Activated naive CD4-positive, alpha-beta T cell treated with Interleukin-2 at 50 U/mL for 16 hours (primary cell): ENCODE data around the gene METAP1D.

Experiments
- DNase-seq: peaks from one replicate; pipeline ENCODE4 v3.0.0-alpha.2; 2020

METAP1D gene

DNA sequence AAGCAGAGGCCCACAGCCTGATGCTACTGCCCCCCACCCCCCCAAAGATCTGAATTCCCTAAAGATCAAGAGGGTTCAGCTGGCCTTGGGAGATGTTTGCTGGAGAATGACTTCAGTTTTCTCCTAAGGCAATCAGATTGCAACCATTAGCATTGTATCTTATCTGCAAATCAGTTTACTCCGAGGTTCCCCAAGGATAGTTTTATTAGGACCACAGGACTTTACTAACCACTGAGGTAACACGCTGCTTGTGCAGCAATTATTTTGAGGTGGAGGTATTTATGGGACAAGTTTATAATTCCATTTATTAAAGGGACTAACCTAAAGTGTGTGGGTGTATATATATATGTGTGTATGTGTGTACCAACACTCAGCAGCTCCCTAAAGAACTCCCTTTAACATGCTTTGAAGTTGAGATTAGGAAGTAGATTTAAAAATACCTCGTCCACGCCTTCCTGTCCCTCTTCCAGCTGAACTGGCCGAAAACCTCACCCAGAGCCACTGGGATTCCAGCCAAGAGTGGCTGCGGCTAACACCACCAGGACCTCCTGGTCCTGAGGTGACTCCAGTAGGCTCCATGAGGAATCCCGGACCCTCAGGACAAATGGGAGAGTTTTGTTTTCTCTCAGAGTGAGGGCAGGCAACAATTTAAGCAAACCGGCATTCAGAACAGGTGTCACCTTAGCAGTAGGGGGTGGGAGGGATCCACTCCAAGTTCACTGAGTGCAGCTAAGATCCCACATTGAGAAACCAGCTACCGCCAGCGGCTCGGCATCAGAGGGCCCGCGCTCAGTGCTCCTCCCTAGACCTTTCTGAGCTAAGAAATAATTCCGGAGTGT is 82.6 kb downstream of the METAP1D start:
- DNase-seq = no peak

DNA sequence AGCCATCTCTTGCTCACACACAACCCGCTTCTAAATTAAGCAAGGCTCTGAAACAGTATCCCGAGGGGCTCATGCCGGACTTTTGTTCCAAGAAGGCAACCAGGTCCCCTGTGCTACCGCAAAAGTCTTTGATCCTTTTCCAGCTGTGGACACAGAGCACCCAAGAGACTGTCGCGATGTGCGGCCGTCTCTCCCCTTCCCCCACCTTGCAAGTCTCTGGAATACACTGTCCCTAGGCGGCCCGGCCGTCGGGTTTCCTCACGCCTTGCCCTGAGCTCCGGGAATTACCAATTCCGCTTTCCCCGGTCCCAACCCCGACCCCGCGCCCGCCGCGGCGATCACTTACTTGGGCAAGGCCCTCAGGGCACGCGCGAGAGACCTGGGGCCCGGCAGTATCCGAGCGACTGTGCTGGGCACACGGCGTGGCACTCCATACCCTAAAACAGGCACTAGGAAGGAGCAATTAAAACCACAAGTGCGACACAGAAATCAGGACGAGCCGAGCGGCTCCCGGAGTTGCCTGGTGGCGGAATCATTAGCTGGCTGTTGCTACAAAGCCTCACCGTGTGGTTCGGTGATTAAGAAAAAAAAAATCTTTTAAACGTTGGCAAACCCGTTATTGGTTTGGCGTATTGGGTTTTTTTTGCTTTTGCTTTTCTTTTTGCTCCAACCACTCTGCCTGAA is 83.3 kb downstream of the METAP1D start:
- no peak for DNase-seq

DNA sequence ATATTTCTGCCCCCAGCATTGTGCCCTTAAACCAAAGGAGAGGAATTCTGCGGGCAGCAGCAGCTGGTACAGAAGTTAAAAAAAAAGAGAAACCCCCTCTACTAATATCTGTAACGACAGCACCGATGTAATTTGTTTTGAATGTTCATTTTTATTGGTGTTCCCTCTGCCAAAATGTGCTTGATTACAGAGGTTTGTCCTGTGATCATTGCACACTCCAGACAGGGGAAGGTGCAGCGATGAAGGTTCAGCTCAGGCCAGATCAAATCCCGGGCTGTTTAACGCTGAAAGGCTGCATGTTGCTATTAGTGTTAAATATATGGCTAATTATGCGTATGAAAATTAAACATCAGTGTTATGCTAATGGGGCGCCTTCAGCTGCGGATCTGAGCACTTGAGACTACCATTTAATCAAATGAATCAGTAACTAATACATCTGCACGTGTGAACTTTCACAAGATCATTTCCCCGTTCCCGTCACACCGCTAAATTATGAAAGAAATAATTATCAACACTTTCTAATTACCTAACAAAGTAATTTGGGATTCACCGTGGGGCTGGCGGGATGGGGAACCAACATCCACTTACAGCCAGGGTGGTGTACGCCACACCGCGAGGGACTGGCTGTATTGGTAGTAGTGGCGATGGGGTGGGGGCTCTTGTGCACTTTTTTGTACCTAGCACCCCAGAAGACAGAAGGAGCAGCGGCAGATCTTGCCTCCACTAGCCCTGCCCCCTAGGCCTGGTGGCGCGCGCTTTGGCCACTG is 84.1 kb downstream of the METAP1D start:
- no peak for DNase-seq

DNA sequence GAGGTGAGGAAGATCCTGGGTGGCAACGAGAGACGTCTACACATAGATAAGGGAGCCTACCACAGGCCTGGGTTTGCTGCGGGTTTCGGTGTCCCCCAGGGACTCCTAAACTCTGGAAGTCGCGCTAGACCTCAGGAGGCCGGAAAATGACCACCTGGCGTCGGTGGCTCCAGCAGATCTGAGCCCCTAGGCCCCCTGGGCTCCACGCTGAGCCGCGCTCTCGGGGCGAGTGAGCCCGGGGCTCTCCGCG is 84.6 kb downstream of the METAP1D start:
- no peak for DNase-seq

DNA sequence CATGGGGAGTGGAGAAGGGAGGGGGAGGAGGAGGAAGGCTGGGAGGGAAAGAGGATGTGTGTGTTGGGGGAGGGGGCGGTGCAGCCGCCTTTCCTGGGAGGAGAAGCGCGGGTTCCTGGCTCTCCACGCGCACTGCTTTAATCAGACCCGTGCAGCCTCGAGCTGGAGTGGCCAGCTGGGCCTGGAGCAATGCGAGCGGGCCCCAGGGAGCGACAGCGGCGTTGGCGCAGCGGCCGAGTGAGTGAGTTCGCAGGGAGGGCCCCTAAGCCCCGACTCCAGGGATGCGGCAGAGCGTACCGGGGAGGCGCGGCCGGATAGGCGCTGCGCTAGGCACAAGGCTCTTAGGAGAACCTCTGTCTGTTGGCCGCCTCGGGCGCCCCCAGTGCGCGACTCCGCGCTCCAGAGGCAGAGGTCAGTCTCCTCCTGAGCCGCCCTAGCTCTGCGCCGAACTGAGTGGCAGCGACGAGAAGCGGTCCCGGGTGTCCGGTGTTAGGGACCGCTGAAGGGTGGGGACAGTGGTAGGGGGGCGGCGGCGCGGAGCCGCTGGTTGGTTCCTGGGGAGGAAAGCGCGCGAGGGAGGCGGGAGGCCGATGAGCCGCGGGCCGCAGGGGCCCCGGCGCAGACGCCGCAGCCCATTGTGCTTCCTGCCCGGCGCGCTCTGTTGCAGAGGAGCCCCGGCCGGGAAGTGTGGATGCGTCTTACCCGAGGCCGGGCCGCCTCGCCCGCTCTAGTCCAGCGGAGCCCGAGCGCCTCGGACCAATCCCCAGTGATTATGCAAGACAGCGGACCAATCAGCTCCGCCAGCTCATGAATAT is 85.1 kb downstream of the METAP1D start:
- DNase-seq = peak; percentile 54

DNA sequence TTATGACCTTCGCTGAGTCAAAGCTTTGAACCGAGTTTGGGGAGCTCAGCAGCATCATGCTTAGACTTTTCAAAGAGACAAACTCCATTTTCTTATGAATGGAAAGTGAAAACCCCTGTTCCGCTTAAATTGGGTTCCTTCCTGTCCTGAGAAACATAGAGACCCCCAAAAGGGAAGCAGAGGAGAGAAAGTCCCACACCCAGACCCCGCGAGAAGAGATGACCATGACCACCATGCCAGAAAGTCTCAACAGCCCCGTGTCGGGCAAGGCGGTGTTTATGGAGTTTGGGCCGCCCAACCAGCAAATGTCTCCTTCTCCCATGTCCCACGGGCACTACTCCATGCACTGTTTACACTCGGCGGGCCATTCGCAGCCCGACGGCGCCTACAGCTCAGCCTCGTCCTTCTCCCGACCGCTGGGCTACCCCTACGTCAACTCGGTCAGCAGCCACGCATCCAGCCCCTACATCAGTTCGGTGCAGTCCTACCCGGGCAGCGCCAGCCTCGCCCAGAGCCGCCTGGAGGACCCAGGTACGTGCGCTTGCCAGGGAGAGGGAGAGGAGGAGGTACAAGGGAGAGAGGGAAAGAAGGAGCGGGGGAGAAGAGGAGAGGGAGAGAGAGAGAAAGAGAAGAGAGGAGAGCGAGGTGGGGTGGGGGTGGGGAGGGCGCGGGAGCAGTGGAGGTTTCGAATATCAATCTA is 85.9 kb downstream of the METAP1D start, which contains the start of gene DLX1:
Gene DLX1 (plus strand): TSS at position 48 of the 700 bp plus-strand sequence. CDS start 171 bp downstream, at position 219.
- DNase-seq = no peak

DNA sequence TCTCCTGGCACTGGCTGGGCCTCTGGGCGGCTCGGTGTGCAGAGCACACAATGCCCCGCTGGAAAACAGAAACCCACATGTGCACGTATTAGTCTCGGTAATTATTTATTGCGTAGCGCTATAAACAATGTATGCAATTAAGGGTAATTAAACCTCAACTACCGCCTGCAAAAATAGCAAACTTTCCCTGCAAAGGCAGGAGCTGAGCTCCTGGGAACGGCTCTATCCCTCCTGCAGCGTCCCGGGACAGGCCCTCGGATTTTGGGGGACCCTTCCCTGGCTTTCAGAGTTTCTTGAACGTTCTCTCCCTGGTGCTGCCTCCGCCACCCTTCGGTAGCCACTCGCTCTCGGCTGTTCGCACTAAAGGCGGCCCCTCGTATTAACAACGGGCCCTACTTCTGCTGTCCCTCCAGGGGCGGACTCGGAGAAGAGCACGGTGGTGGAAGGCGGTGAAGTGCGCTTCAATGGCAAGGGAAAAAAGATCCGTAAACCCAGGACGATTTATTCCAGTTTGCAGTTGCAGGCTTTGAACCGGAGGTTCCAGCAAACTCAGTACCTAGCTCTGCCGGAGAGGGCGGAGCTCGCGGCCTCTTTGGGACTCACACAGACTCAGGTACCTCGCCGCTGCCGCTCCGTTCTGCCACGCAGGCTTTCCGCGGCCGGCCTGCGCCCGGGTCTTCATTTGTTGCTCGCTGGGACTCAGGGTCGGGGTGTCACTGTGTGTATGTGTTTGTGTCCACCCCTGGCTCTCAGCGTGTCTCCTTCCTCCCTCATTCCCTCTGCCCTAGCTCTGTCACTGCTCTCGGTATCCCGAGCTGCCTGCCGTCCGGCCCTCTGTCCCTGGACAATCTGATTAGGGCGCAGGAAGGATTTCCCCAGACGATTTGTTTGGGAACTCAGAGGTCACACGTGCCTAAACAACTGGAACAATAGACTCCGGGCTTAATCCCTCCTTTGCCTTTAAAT is 86.8 kb downstream of the METAP1D start:
- DNase-seq = peak; percentile 57

DNA sequence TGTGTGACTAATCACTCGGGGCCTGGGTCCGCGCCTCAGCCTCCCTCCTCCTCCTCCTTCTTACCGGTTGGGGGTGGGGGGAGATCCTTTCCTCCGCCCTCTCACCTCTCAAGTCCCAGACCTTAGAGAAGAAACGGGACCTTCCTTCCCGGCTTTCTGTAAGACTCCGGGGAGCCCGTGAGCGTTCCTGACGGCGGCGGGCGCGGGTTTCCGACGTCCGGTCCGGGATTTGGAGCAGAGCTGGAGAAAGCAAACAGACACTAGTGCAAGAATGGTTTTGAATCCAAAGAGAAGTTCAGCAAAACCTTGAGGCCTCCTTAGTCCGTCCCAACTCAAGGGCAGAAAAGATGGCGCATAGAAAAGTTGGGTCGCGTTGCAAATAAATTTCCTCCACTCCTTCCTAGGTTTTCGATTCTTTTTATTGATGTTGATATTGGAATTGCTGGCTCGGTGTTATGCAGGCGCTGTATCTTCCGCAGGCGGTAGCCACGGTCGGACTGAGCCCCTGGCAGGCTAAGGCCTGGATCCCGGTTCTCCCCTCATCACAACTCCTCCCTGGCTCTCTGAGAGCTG is 87.5 kb downstream of the METAP1D start:
- DNase-seq = no peak

DNA sequence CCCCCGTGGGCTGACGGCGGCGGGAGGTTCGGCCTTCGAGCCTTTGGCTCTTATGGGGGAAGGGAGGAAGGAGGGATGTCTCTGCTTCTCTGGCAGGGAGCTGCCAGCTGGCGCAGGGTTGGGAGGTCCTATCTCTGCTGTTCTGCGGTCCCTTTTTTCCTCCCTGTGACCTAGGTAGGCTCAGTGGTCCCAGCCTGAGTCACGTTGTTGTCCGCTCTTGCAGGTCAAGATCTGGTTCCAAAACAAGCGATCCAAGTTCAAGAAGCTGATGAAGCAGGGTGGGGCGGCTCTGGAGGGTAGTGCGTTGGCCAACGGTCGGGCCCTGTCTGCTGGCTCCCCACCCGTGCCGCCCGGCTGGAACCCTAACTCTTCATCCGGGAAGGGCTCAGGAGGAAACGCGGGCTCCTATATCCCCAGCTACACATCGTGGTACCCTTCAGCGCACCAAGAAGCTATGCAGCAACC is 88.1 kb downstream of the METAP1D start:
- no peak for DNase-seq

DNA sequence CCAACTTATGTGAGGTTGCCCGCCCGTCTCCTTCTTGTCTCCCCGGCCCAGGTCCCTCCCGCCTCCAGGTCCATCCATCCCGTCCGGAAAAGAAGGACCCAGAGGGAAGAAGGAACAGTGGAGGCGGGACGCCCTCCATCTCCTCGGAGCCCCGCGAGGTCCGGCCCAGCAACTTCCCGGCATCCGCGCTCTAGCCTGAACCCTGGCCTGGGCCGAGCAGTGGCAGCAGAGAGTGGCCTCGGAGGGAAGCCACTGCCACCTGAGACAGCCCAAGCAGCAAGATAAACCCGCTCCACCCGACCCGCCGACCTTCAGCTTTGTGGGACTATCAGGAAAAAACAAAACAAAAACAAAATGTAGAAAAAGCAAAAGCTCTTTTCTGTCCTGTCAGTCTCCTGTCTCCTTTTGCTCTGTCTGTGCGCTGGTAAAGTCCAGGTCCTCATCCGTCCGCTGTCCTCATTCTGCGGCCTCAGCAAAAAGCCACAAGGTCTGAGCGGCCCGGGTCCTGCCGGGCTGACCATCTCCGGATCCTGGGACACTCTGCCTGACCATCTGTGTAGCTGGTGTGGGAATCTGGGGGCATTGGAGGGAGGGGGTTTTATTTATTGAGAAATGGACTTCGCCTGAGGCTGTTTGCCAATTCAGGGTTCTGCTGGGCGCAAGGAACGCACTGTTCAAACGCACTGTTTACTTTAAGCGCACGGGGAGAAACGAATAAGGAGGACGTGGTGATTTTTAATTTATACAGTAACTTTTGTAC is 88.7 kb downstream of the METAP1D start:
- no peak for DNase-seq

DNA sequence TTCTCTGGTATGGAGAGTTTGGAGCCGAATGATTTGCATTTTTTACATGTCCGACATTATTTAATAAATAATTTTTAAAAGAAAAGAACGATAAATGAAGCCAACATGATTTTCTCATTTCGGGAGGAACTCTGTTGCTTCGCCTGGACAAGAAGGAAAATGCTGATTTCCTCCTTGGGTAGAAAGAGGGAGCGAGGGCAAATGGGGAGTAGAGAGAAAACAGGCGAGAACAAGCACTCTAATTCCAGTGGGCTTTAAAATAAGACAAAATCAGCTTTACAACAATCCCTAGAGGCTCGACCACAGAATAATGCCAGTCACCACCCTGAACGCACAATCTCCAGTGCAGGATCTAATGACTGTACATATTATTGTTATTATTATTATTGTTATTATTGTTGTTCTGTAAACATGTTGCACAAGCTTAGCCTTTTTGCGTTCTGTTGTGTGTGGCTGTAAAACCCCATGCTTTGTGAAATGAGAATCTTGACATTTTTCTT is 89.3 kb downstream of the METAP1D start:
- DNase-seq = no peak

DNA sequence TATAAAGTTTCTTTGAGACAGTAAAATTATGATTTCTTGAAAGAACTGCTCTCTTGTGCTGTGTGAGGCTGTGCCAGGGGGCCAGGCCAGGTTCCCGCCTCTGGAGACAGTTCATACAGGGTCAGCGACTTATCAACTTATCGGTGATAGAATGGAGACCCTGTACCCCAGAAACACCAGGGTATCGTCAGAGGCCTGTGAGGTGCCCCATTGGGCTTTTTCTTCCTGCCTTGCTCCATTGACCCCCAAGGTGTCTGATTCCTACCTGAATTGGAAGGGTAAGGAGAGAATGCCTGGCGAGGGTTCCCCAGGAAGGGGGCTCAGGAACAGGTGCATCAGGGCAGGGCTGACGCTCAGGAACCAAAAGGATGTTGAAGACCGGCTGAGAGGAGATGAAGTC is 89.9 kb downstream of the METAP1D start:
- no peak for DNase-seq

DNA sequence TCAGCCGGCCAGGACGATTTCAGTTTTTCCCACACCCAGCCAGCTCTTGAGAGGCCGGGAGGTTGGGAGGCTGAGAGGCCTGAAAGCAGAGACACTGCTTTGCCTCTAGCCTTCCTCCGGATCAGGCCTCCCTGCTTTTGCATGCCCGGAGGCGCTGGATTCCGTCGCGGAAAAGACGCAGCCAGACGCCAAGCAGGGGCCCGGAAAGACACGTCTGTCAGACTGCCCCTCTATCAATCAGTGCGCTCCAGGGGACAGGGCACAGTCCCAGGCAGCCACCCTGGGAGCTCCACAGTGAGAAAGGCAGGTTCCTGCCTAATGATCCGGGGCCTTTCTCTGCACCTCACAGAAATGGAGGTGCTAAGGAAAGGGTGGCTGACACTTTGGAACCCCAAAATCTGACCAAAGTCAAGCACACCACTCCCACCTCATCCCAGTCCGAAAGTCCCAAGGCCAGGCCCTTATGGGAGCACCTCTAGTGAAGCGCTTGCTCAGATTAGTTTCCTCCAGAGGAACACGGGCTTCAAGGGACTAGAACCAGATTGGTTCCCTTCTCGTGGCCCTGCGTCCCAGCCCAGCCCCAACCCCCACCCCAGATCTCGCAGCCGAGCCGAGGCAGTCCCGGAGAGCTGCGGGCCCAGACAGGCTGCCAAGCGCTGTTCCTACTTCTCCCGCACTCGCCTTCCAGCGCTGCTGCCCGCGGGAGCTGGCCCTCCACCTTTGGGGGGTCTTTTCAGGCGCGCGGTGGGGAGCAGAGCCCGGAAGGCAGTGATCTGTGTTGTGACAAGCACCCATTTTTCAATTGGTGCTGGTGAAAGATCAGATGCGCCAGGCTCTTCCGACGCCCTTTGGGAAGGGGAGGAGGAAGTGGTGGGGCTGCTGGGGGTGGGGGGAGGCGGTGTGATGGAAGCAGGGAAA is 90.5 kb downstream of the METAP1D start:
- no peak for DNase-seq

DNA sequence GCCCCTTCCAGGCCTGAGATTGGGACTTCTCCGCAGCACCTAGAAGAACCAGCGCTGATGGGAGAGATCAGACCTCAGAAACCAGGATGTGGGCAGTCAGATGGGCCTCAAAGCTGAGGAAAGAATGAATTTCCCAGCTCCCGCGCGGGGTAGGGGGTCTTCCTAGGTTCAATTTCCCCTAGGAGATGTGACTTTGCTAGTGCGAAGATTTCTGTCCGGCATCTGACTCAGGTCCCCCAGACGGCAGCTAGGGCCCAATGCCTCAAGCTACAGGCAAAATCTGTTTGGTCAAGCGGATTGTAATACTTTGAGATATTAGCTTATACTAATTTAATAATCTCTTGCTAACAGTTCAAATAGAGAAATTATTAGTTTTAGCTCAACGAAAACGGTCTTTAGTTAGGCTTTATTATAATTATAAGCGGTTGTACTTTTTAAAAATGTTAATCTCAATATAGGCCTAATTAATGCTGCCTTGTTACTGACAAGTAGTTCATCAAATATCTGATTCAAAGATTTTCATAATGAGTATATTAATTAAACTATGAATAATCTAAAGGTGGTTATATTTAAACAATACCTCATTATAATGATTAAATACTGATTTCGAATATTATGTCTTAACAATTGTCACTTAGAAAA is 91.4 kb downstream of the METAP1D start:
- no peak for DNase-seq

DNA sequence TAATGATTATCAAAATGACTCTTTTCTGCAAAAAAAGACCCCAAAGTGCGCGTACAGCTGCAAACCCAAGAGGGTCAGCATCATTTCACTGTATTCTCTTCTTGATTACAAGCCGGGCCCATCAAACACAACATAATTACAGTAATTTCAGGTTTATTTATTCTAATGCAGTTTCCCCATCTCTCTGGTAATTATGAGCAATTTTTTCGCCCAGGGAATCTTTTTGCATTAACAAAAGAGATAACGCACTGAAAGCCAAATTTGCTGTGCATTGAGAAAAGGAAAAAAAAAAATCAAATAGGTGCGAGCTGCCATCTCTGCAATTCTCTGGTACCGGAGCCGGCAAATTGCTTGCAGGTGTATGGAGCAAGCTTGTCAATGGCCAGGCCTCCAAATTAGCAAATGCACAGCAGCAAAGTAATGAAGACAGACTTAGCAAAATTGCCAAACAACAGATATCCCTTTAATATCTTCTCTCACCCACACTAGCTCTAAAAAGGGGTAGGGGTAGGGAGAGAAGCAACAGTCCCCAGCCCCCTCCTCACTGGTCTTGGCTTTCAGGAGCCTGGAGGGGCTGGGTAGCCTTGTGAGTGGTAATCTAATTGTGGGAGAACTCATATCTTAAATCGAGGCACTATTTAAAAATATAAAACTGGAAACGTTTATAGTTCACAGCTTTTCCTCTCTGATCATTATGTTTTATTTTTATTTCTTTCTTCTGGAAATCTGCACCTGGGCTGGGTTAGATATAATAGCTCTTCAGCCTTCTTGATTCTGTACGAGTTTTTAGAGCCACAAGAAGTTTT is 92.2 kb downstream of the METAP1D start:
- no peak for DNase-seq

DNA sequence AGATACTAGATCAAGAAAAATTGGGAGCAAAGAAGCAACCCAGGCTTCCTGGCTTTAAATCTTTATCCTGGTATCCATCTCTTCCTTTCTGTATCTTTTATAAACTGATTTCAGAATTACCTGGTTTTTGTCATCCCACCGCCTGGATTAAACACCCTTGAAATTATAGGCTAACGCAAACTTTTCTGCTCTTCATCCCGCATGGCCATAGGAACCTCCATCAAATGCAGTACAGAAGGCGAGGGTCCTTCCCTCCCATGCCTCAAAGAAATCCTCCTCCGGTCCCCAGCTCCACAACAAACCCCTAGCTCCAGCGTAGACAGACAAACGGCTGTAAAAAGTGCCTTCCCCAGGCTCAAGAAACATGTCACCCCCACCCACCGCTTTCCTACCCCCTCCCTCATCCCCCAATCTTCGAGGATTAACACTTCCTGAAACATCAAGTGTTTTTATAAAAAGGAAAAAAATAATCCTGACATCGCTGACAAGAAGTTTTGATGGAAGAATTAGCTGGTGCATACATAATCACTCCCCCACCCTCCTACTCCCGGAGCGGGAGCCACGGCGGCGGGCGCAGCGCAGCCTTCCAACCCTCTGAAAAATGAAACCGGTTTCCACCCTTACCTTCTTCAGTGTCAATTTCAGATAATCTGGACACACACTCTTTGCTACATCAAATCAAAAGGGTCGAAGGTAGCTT is 93.1 kb downstream of the METAP1D start:
- DNase-seq = no peak
